Spleen (tissue), 11 donors: ENCODE results near the gene DAZAP1. TPM values are rescaled to one million over a fixed set of nuclear protein-coding genes. Genes with fewer than 3 reads are reported as not detected.
A peak's percentile ranks its signal among the peaks of the same experiment; 100 is the strongest.

Experiments used
- DNase-seq: peaks from one replicate; pipeline ENCODE4 v3.0.0-alpha.2; 2020
- H3K27ac ChIP-seq, 8 donors: fragments of 200-600 bp; sonication (generic) in 7 of 8; 1 replicate in 4 of 8; 2 replicates in 4 of 8; pipeline versions ENCODE4 v1.5.0 to v1.8.0; 2016 to 2021; ENCODE audit warnings: inconsistent platforms in 4 of 8, mild to moderate bottlenecking in 4 of 8, moderate library complexity in 1 of 8
- H3K27me3 ChIP-seq, 7 donors: fragments of 200-600 bp; sonication (generic) in 6 of 7; replicated peaks in 1 of 7; 1 replicate in 4 of 7; 2 replicates in 3 of 7; pipeline versions ENCODE4 v1.5.0 to v1.8.0; 2016 to 2021; ENCODE audit warnings: inconsistent platforms in 3 of 7, mild to moderate bottlenecking in 1 of 7
- H3K36me3 ChIP-seq, 6 donors: fragments of 200-600 bp; sonication (generic) in 5 of 6; 1 replicate in 4 of 6; 2 replicates in 2 of 6; pipeline versions ENCODE4 v1.5.0 to v1.8.0; 2016 to 2021; ENCODE audit warnings: inconsistent platforms in 2 of 6
- H3K4me1 ChIP-seq, 6 donors: fragments of 200-600 bp; sonication (generic) in 5 of 6; 1 replicate in 3 of 6; 2 replicates in 3 of 6; pipeline versions ENCODE4 v1.5.0 to v1.8.0; 2016 to 2021; ENCODE audit warnings: inconsistent platforms in 3 of 6
- H3K4me3 ChIP-seq, 8 donors: fragments of 200-600 bp; sonication (generic) in 7 of 8; 1 replicate in 4 of 8; 2 replicates in 4 of 8; pipeline versions ENCODE4 v1.5.0 to v1.8.0; 2016 to 2021; ENCODE audit warnings: inconsistent platforms in 4 of 8, mild to moderate bottlenecking in 4 of 8, moderate library complexity in 2 of 8
- H3K9me3 ChIP-seq, 8 donors: fragments of 200-600 bp; sonication (generic) in 7 of 8; 1 replicate in 4 of 8; 2 replicates in 4 of 8; pipeline versions ENCODE4 v1.5.0 to v1.8.0; 2016 to 2021; ENCODE audit warnings: inconsistent platforms in 4 of 8
- CTCF ChIP-seq, 11 experiments: fragments of 200-600 bp in 7 of 11; fragments of 450-650 bp in 4 of 11; sonication (generic) in 4 of 11; IDR thresholded peaks in 8 of 11; conservative IDR thresholded peaks in 3 of 11; 1 replicate in 7 of 11; 2 replicates in 4 of 11; pipeline versions ENCODE4 v1.4.0 to v1.8.0; 2016 to 2021; ENCODE audit warnings: antibody characterized with exemption in 11 of 11, inconsistent platforms in 4 of 11, mild to moderate bottlenecking in 1 of 11
- POLR2A ChIP-seq, 3 donors: fragments of 450-650 bp; IDR thresholded peaks; one replicate each; pipeline ENCODE4 v1.5.1; 2017; ENCODE audit warnings: antibody characterized with exemption in 3 of 3, mild to moderate bottlenecking in 1 of 3
- POLR2AphosphoS5 ChIP-seq, 3 donors: sonication (generic); formaldehyde crosslinking; IDR thresholded peaks; one replicate each; pipeline ENCODE4 v1.5.1; 2017; ENCODE audit warnings: antibody characterized with exemption in 3 of 3
- WGBS, 5 donors: extraction: QIAGEN DNeasy Blood & Tissue Kit in 3 of 5; methylation state at CpG; one replicate each; pipeline versions ENCODE4 v1.1.5 to v1.1.7; 2013 to 2018; 5-methylcytosine and 5-hydroxymethylcytosine counted together
- intact Hi-C: fragments of 100-400 bp; cut with DNase I; formaldehyde crosslinking; loops from one replicate; pipeline ENCODE4 v1.15.0; 2023; ENCODE audit warnings: low total_unique reads
- polyA plus RNA-seq, 3 donors: library from polyadenylated mRNA; stranded (reverse); fragments of 200-250 nt; gene quantifications; one replicate each; pipeline ENCODE4 v1.2.1, GENCODE V29; 2013
- total RNA-seq, 7 donors: library from RNA; depleted of rRNA in 3 of 7; stranded (reverse); fragments of >200 nt in 3 of 7; fragmentation: NEBNext Ultra II Directional in 4 of 7; extraction: Animal tissue kit (Norgen Biotek cat#: 25700) in 4 of 7; gene quantifications; one replicate each; pipeline versions ENCODE4 v1.1.0 to v1.2.1, GENCODE V29; 2016 to 2021
- donor health status: healthy with polysubstance abuse.
- donor health status: DM: no; HTN: no; CAD: no; lungs with moderate emphysema.
- donor health status: DM: no; HTN: no; CAD: no.
- donor health status: Bipolar disorder and iron deficiency.
- donor health status: healthy.
- donor health status: DM: no; HTN: no; CAD: no.
- donor health status: DM: yes; HTN: yes; CAD: no.

The DAZAP1 gene
- total and polyA plus RNA-seq, 10 donors, result 43.8 to 137 (median 99.6) TPM

GRCh38 chr19:1430246-1430645, 22.9 kb downstream of the DAZAP1 start:
- H3K27ac ChIP-seq, result no peak overlapping the region
- TF ChIP-seq POLR2A (IDR thresholded peaks at IDR 0.05) (no peak), POLR2AphosphoS5 (IDR thresholded peaks at IDR 0.05) (peak in 1 of 3 donors; percentile 62), CTCF (IDR thresholded peaks at IDR 0.05 in 8 of 11, conservative IDR thresholded peaks at IDR 0.05 in 3 of 11) (no peak)
- no peak for DNase-seq
- intact Hi-C loops, result no loop called here
- 90 to 95% (median 91%) methylated on average over 13 to 14 of the region's 14 CpGs for WGBS, 5 donors
- H3K4me3 ChIP-seq, result no peak overlapping the region
- H3K4me1 ChIP-seq, result peaks cover 0 to 26% (median 3%) of the 10 kb centered on the region in 6 donors
- no peaks in the 10 kb centered on the region for H3K27me3 ChIP-seq
- H3K36me3 ChIP-seq, result peaks cover 3 to 100% (median 91%) of the 10 kb centered on the region in 6 donors
- H3K9me3 ChIP-seq, result no peaks in the 10 kb centered on the region

GRCh38 chr19:1431759-1432506, 24.5 kb downstream of the DAZAP1 start:
- H3K36me3 ChIP-seq, result peaks cover 3 to 95% (median 79%) of the 10 kb centered on the region in 6 donors
- intact Hi-C loops, result no loop called here
- WGBS, 5 donors, result 88 to 95% (median 92%) methylated on average over 20 to 24 of the region's 24 CpGs
- no peaks in the 10 kb centered on the region for H3K27me3 ChIP-seq
- H3K4me3 ChIP-seq, result no peak overlapping the region
- H3K27ac ChIP-seq, result no peak overlapping the region
- DNase-seq, result no peak
- no peaks in the 10 kb centered on the region for H3K9me3 ChIP-seq
- H3K4me1 ChIP-seq, result peaks cover 0 to 30% (median 3%) of the 10 kb centered on the region in 6 donors
- TF ChIP-seq POLR2AphosphoS5 (IDR thresholded peaks at IDR 0.05) (peak in 2 of 3 donors; percentile 2 to 53), POLR2A (IDR thresholded peaks at IDR 0.05) (no peak), CTCF (IDR thresholded peaks at IDR 0.05 in 8 of 11, conservative IDR thresholded peaks at IDR 0.05 in 3 of 11) (no peak)

GRCh38 chr19:1432507-1432887, 25.1 kb downstream of the DAZAP1 start:
- TF ChIP-seq POLR2AphosphoS5 (IDR thresholded peaks at IDR 0.05) (peak in 1 of 3 donors; percentile 34), CTCF (IDR thresholded peaks at IDR 0.05 in 8 of 11, conservative IDR thresholded peaks at IDR 0.05 in 3 of 11) (no peak), POLR2A (IDR thresholded peaks at IDR 0.05) (no peak)
- peaks cover under 1 to 89% (median 75%) of the 10 kb centered on the region in 6 donors for H3K36me3 ChIP-seq
- WGBS, 5 donors, result 91 to 97% (median 95%) methylated on average over 14 to 16 of the region's 16 CpGs

More at GRCh38 chr19:1432507-1432887, 25.1 kb downstream of the DAZAP1 start:
- H3K4me3 ChIP-seq, result no peak overlapping the region
- H3K27me3 ChIP-seq, result no peaks in the 10 kb centered on the region
- no peaks in the 10 kb centered on the region for H3K9me3 ChIP-seq
- intact Hi-C loops, result no loop called here
- no peak for DNase-seq
- no peak overlapping the region for H3K27ac ChIP-seq
- peaks cover 0 to 36% (median 7%) of the 10 kb centered on the region in 6 donors for H3K4me1 ChIP-seq
